GM10266 (cell line): ENCODE results near the gene LDLRAD3.

ENCODE experiments used
- DNase-seq: peaks from one replicate; pipeline ENCODE4 v3.0.0; 2012; ENCODE audit errors: extremely low spot score
- TF ChIP-seq, protein P1 (sequence below): IDR thresholded peaks from 2 replicates; pipeline ENCODE4 v1.5.1; 2012; ENCODE audit warnings: mild to moderate bottlenecking, low read depth; ENCODE audit not compliant: control insufficient read depth, insufficient read depth; ENCODE audit errors: missing control alignments

Gene LDLRAD3

GRCh38 chr11:36066891-36067290 lies 123.0 kb downstream of the LDLRAD3 start:
- TF ChIP-seq, protein P1, sequence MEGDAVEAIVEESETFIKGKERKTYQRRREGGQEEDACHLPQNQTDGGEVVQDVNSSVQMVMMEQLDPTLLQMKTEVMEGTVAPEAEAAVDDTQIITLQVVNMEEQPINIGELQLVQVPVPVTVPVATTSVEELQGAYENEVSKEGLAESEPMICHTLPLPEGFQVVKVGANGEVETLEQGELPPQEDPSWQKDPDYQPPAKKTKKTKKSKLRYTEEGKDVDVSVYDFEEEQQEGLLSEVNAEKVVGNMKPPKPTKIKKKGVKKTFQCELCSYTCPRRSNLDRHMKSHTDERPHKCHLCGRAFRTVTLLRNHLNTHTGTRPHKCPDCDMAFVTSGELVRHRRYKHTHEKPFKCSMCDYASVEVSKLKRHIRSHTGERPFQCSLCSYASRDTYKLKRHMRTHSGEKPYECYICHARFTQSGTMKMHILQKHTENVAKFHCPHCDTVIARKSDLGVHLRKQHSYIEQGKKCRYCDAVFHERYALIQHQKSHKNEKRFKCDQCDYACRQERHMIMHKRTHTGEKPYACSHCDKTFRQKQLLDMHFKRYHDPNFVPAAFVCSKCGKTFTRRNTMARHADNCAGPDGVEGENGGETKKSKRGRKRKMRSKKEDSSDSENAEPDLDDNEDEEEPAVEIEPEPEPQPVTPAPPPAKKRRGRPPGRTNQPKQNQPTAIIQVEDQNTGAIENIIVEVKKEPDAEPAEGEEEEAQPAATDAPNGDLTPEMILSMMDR, result no peak
- DNase-seq, result no peak

DNA sequence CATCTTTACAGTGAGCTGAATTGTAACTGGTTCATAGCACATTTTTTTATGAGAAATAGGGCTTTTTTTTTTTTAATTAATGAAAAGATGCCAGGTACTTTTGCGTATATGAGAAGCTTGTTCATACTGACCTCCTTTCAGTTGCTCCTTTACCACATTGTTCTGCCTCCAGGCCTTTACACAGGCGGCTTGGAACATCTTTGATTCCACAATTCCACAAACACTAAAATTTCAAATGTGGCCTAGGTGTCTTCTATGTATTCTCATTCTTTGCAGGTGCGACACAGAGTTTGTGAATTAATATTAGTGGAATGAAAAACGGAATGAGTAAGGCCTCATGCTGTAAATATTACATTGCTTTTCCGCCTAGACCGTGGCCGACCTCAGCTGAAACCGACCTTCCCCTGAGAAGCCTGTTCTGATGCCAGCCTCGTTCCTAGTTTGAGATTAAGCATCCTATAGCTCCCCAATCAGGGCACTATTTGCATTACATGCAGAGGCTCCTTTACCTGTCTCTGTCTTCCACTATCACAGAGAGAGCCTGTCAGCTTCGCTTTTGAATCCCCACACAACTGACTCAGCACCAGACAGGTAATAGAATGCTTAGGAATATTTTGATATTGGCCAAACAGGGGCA lies 125.8 kb downstream of the LDLRAD3 start:
- TF ChIP-seq, protein P1, result peak; percentile 25
- DNase-seq, result no peak

DNA sequence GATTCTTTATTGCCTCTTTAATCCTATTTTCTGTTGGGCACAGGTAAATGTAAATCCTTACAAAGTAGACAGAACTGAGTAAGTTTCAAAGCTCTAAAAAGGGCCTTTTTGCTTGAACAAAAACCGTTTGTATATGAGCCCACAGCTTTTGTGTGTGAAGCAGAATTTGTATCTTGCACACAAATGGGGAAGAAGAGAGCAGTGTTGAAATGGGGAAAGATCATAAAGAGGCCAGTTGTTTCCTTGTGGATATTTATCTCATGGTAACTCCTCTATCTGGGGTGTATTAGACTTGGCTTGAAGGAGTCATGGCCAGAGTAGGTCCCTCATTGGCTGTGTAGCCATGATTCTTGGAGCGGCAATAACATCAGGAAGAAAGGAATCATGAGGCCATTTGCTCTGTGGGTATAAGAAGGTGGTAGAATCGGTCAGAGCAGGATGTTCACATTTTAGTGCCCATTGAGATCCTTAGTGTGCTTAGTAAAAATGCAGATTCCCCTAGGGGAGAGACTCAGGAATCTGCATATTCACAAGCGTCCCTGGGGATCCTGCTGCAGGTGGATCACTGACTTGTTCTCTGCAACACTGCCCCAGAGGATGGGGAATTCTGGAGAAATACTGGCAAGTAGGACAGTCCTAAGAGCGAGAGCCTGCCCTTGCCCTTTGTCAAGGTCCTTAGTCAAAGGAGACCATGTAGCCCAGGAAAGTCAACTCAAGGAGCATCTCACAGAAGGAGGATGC lies 126.5 kb downstream of the LDLRAD3 start:
- TF ChIP-seq, protein P1, result no peak
- DNase-seq, result no peak

DNA sequence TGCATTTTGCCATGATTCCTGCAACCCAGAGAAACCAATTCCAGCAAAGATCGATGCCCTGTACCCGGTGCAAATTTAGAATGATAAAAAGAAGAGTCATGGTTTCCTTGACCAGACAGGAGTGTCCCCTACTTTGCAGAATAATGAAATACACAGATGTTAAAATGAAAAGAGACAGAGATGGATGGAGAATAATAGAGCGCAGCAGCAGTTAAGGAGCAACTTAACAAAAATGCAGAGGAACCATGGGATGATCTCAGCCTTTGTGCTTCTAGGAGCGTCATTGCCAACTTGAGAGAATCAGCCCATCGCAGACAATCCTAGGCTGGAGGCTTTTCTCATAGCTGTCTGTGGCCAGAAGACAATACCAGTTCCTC lies 127.1 kb downstream of the LDLRAD3 start:
- TF ChIP-seq, protein P1, result no peak
- DNase-seq, result no peak

DNA sequence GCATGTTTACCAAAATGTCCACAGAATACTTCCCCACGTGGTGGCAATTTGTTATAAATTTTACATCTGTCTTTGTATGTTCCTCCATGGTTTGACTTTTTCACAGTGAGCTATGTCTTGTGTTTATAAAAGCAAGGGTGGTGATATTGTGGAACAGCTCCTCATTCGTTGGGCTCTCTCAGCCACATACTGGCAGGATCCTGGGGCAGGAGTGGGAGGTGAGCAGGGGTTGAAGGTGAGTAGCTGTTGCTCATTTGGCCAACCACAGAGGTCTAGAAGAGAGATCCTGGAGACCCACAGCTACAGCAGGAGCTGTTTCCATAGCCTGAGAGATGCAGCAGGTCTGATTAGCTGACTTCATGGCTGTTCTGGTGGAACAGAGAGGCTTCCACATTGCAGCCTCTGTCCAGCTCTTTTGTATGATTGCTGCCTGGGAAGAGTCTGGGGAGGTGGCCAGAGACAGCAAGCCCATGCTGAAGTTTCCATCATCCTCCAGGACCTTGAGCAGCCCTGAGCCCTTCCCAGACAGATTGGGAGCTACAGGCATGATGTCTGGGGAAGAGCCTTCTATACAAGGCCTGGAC lies 128.1 kb downstream of the LDLRAD3 start:
- no peak for DNase-seq
- TF ChIP-seq, protein P1, result no peak

DNA sequence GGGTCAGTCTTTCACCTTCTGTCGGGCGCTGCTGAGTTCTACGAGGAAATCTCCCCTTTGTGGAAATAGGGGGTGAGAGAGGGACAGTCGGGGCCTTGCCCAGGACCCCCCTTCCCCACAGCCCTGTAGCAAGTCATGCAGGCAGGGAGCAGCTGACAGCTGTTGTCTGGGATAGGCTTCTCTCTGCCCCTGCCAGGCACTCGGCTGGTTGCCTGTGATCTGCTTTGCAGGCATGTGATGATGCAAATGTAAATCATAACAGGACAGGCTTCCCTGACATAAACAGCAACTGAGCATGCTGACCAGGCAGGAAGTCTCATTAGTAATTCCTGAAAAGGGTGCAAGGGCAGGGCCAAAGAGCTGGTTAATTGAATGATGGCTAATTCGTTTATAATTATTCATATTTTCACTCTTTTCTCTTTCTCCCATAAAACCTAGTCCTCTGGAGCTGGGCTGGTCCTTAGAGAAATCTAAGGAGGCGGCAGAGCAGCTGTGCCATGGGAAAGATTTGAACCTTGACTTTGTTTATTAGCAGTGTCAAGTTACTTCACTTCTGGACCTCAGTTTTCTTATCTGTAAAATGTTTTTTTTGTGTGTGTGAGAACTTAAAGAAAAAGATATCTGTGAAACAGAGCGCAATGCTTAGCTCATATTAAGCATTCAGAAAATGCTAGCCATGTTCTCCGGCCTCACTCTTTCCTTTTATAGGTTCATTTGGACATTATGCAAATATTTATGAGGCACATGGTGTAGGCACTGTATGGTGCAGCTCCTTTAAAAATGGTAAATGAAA lies 129.7 kb downstream of the LDLRAD3 start:
- TF ChIP-seq, protein P1, result no peak
- DNase-seq, result no peak
